Amygdala (tissue), 56 donors: Measurements from ENCODE around the gene RPRML.
"Not testable (repeated sequence)": the region's sequence is repeated elsewhere in the genome, so short reads cannot be mapped to it uniquely, and the experiment has no call there.

Experiments used
- DNase-seq, 56 donors: peaks; one replicate each; lab custom pipeline; 2025; lab: John Stamatoyannopoulos, UW

Gene RPRML

DNA sequence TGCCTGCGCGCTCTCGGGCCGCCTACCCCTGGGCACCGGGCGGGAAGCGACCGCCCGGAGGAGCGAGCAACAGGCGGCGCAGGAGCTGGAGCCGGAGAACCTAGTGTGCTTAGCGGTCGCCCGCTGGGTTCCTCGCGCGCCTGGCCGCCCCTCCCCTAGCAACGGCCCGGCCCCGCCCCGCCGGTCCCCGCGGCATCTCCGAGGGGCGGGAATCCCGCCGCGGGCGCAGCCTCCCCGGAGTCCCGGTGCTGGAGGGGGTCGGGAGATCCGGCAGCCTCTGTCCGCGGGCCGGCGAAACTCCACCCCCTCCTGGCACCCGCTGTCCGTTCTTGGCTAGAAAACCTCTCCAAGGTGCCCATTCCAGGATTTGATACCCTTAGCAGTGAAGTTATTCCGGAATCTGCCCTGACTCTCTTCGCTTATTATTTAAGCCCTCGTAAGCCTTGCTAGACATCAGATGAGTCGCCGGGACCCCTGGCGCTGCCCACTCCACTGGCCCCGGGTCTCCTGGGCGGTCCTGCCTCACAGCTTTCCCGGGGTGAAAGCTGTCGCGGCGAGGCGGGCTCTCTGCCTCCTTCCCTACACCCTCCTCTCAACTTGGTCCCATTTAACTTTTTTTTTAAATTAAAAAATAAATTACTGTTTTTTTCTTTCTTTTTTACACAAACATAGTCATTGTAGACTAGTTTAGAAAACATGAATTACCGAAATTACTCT is at the start of gene RPRML:
Gene RPRML (minus strand): TSS at position 107 of the 717 bp plus-strand sequence. CDS start 246 bp downstream, outside the sequence.
- DNase-seq = peak in 6 of 56 donors; percentile 18 to 31 (median 22)

- DNase-seq = not testable (repeated sequence)
These were observed 37.9 kb upstream of the RPRML start for GRCh38 chr17:47016966-47017365.

- DNase-seq = no peak
These were observed 34.3 kb upstream of the RPRML start for GRCh38 chr17:47013341-47013740.

GRCh38 chr17:47012457-47012856 is 33.4 kb upstream of the RPRML start:
- DNase-seq = no peak

DNA sequence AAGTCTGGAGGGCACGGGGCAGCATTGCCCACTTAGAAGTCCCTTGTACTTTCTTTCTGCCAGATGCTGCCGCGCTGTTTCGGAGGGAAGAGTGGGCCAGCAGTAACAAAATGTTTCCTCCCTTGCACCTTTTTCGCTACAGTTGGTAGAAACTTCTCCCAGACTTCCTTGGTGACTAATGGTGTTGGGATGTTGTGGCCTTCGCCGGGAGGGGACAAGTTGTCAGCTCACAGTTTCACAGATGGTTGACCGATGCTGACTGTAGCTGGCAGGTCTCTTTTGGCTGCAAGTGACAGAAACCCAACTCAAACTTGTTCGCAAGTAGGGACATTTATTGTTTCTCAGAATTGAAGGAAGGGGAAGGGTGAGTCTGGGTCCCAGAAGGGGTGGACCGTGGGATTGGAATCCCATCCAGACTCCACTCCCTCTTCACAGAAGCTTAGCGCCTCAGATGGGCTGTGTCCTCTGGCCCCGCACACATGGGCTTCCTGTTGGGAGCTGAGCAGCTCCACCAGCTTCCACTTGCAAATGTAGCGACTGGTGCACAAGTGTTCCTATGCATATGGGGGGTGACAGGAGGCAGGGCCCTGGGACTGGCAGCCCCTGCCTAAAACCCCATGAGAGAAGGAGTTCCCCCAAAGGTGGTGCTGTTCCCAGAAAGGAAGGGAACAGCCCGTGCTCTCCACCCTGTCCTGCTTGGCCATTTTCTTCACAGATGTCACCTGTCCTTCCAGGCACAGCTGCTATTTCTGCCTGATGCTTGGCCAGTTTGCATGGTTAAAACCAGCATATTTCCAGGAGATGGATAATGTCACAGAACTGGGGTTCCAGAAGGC is 30.9 kb upstream of the RPRML start:
- no peak for DNase-seq

GRCh38 chr17:47004906-47005305 is 25.9 kb upstream of the RPRML start:
- DNase-seq = no peak

- DNase-seq = not testable (repeated sequence)
These were observed 24.8 kb upstream of the RPRML start for GRCh38 chr17:47003864-47004263.

DNA sequence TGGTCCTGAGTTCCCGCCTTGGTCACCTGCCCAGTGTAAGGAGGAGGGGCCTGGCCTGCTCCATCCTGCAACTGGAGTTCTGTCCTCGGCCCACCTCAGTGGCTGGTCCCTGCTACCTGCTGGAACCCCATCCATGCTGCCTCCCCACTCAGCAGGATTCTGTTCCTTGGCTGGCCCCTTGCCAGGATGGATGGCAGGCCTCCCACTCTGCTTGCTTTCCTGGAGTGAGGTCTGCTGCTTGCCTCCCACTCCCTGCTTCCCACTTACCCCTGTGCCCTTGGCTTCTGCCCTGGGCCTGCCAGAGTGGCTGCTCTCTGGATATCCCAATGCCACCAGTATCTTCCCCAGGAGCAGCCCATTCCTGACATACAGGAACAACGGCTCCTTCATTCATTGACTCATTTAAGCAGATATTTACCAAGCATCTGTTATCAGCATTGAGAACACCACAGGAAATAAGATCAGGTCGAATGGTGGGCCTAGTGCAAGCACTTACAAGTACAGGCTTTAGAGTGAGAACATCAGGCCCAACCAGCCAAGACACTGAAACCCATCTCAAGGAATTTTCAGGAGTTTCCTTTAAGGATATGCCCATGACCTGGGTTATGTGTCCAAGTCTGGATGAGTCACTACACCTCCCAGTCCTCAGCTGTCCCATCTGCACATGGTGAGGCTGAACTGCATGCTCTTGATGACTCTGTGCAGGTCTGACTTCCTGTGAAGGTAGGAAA is 17.0 kb upstream of the RPRML start:
- DNase-seq = no peak

GRCh38 chr17:46994993-46995392 is 15.9 kb upstream of the RPRML start:
- DNase-seq = no peak

- no peak for DNase-seq
These were observed 12.6 kb upstream of the RPRML start for GRCh38 chr17:46991617-46992016.

DNA sequence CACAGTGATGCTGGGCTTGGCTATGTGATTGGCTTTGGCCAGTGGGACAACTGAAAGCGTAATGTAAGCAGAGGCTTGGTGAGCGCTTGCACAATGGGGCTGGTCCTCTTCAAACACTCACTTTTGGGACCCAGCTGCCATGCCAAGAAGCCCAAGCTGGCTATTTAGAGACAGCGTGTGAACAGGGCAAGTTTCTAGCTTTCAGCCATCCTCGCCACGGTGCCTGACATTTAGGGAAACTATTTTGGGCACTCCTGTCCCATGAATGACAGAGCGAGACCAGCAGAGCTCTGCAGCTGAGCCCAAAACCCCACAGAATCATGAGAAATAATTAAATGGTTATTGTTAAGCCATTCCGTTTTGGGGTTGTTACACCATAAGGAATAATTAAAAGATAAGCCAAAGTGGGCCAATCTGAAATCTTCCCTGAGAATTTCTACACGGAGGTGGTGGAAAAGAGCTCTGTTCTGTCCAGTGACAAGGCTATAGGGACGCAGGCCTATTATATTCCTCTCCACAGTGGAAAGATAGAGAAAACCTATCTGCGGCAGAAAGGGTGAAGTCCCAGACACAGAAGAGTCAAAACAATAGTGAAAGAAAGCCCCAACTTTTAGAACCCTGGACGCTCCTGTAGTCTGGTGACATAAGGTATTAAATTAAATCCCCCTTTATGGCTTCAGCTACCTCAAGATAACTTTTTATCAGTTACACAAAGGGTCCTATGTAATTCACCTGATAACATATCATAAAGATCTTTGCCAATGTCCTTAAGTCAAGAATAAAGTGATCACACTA is 10.8 kb upstream of the RPRML start:
- no peak for DNase-seq

- DNase-seq = not testable (repeated sequence)
These were observed 8.9 kb upstream of the RPRML start for GRCh38 chr17:46987927-46988326.

GRCh38 chr17:46986366-46986765 is 7.3 kb upstream of the RPRML start:
- peak in 2 of 56 donors; percentile 14 to 22 for DNase-seq

DNA sequence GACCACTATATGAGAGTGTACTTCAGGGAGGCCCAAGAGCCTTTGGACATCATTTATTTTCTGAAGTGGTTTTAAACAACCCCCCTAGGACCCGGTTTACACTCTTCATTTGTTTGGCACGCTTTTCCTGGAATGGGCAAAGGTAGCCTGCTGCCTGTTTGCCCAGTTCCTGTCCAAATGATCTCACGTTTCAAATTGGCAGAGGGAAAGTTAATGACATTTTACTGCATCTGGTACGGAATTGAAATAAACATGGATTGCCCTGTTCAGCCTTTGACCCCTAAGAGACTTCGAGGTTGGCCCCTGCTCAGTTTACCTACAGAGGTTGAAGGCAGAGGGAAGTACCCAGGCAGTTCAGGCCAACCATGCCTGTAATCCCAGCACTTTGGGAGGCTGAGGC is 5.8 kb upstream of the RPRML start:
- DNase-seq = no peak

DNA sequence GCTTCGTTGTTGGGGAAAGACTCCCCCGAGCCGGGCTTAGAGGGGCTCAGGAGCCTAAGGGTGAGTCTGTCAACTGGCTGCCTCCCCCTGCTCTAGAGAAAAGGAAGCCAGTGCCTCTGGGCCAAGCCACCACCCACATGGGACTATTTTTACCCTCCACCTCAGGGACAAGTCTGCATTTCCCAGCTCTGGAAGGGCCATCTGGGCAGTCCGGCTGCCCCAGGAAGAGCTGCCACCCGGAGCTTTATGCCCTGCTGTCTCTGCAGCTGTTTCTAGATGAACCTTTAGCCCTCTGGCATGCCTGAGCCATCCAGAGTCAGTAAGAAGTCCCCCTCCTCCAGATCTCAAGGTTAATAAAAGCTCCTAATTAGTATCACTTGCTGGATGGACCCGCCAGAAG is 5.3 kb upstream of the RPRML start:
- DNase-seq = no peak

GRCh38 chr17:46983782-46984181 is 4.7 kb upstream of the RPRML start:
- DNase-seq = no peak

GRCh38 chr17:46982577-46982976 is 3.5 kb upstream of the RPRML start:
- DNase-seq = no peak

DNA sequence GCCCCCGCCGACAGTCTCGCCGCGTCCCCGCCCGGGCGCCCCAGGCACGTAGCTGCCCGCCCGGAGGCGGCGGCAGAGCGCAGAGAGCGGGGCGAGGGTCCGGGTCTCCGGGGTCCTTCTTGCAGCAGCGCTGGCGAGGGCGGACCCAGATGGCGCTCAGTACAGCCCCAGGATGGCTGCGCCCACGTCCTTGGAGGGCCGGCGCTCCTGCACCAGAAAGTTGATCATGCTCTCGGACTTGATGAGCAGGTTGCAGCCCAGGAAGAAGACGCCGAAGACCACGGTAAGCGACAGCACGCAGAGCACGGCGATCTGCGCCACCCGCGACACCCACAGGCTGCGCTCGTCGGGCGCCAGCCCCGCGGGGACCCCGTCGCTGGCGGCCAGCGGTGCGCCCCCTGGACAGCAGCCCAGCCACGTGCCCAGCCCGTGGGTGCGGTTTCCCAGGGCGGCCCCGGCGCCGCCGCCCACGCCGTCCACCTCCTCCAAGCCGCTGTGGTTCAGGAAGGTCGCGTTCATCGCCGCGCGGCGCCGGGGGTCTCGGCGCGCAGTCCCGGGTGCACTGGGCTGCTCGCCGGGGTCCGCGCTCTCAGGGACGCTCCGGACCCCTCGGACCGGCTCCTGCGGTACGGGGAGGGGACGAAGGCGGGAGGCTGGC is 435 bp downstream of the RPRML start:
- no peak for DNase-seq

DNA sequence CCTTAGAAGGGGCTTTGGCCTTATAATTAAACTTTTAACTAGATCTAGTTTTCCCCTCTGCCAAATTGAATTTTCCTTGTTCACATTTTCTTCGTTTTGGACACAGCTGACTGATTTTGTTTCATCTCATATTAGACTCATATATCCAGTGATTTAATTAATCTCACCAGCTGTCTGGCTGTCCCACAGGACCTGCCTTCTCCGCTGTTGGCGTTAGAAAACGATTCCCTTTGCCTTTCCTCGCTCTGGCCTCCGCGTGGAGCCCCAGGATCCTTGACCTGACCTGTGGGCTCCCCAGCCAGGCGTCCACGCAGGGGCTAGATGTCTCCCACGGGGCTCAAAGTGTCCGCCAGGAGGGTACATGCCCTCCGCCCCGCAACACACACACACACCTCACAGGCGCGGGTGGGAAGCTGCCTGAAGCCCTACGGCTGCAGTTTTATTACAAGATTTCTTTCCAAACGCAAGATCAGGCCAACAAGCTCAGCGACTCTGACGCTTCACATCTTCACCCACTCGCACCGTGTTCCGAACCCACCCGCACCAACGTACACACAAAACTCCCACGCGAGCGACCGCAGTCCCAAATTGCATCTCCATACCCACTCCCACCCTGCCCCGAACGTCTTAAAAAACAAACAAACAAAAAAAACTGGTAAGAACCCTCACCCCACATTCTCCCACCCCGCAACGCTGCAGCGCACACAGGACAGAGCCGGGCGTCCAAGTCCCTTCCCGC is 1.1 kb downstream of the RPRML start:
- no peak for DNase-seq
